DOHH2 (cell line): ENCODE measurements around the gene NSL1.

Source experiments
- H3F3A ChIP-seq: fragments of 200-600 bp; sonication (generic), shearing (Covaris generic); 2 replicates; pipeline ENCODE4 v1.6.0; 2016; ENCODE audit warnings: antibody characterized with exemption, mild to moderate bottlenecking; ENCODE audit not compliant: control insufficient read depth, insufficient read depth
- H3K27ac ChIP-seq: fragments of 200-600 bp; sonication (generic); 2 replicates; pipeline ENCODE4 v1.5.1; 2014; ENCODE audit warnings: low read depth, mild to moderate bottlenecking, low read length, moderate library complexity
- H3K27me3 ChIP-seq: fragments of 200-600 bp; sonication (generic); 2 replicates; pipeline ENCODE4 v1.6.1; 2014; ENCODE audit warnings: mild to moderate bottlenecking, low read length, mixed read lengths; ENCODE audit not compliant: control insufficient read depth
- H3K36me3 ChIP-seq: fragments of 200-600 bp; sonication (generic); 2 replicates; pipeline ENCODE4 v1.6.1; 2014; ENCODE audit warnings: mild to moderate bottlenecking, low read length, moderate library complexity, mixed read lengths; ENCODE audit not compliant: control insufficient read depth
- H3K4me1 ChIP-seq: fragments of 200-600 bp; sonication (generic); 2 replicates; pipeline ENCODE4 v1.6.1; 2014; ENCODE audit warnings: mild to moderate bottlenecking, low read length, mixed read lengths; ENCODE audit not compliant: control insufficient read depth
- H3K4me2 ChIP-seq: fragments of 200-600 bp; sonication (generic); 2 replicates; pipeline ENCODE4 v1.6.0; 2014; ENCODE audit warnings: mild to moderate bottlenecking, low read length, moderate library complexity
- H3K4me3 ChIP-seq: fragments of 200-600 bp; sonication (generic); 2 replicates; pipeline ENCODE4 v1.5.1; 2014; ENCODE audit warnings: mild to moderate bottlenecking, low read length, mixed read lengths
- H3K79me2 ChIP-seq: fragments of 200-600 bp; sonication (generic); 2 replicates; pipeline ENCODE4 v1.6.1; 2014; ENCODE audit warnings: mild to moderate bottlenecking, low read length, mixed read lengths; ENCODE audit not compliant: control insufficient read depth
- H3K9me2 ChIP-seq: fragments of 200-600 bp; sonication (generic); replicated peaks from 2 replicates; pipeline ENCODE4 v1.6.1; 2014; ENCODE audit warnings: mild to moderate bottlenecking, low read length, mixed read lengths; ENCODE audit not compliant: control insufficient read depth
- H3K9me3 ChIP-seq: fragments of 200-600 bp; sonication (generic); 2 replicates; pipeline ENCODE4 v1.6.1; 2014; ENCODE audit warnings: antibody characterized with exemption, low read length, mixed read lengths; ENCODE audit not compliant: control insufficient read depth, insufficient read depth
- H4K20me1 ChIP-seq: fragments of 200-600 bp; sonication (generic); 2 replicates; pipeline ENCODE4 v1.6.0; 2014; ENCODE audit warnings: low read depth, mild to moderate bottlenecking, antibody characterized with exemption, low read length, moderate library complexity; ENCODE audit not compliant: control insufficient read depth, insufficient read depth
- CTCF ChIP-seq: fragments of 200-600 bp; sonication (generic); IDR thresholded peaks from one replicate; pipeline ENCODE4 v1.5.1; 2014; ENCODE audit warnings: antibody characterized with exemption, mild to moderate bottlenecking, low read depth, low read length; ENCODE audit not compliant: poor library complexity, severe bottlenecking
- EZH2phosphoT487 ChIP-seq: fragments of 200-600 bp; sonication (generic); IDR thresholded peaks from 2 replicates; pipeline ENCODE4 v1.6.1; 2017; ENCODE audit warnings: borderline replicate concordance, mild to moderate bottlenecking, antibody characterized with exemption, low read length, moderate library complexity, mixed read lengths

The NSL1 gene

GRCh38 chr1:212814537-212815334 is 23.2 kb upstream of the NSL1 start:
- peaks cover 8% of the 10 kb centered on the region for H3F3A ChIP-seq
- no peaks in the 10 kb centered on the region for H4K20me1 ChIP-seq
- H3K4me3 ChIP-seq, result no peak overlapping the region
- TF ChIP-seq CTCF, result peak; percentile 55
- no peak for TF ChIP-seq EZH2phosphoT487
- H3K79me2 ChIP-seq, result no peaks in the 10 kb centered on the region
- no peak overlapping the region for H3K4me2 ChIP-seq
- peaks cover 7% of the 10 kb centered on the region for H3K4me1 ChIP-seq
- H3K36me3 ChIP-seq, result no peaks in the 10 kb centered on the region; the same call in none of the 2 replicates
- H3K27ac ChIP-seq, result no peak overlapping the region
- no peaks in the 10 kb centered on the region for H3K27me3 ChIP-seq
- no peaks in the 10 kb centered on the region for H3K9me2 ChIP-seq
- H3K9me3 ChIP-seq, result no peaks in the 10 kb centered on the region

GRCh38 chr1:212805767-212806166 is 14.2 kb upstream of the NSL1 start:
- H3K4me1 ChIP-seq, result no peaks in the 10 kb centered on the region
- no peaks in the 10 kb centered on the region for H3K9me2 ChIP-seq
- H4K20me1 ChIP-seq, result no peaks in the 10 kb centered on the region

GRCh38 chr1:212797681-212798080 is 6.1 kb upstream of the NSL1 start:
- H3K4me3 ChIP-seq, result no peak overlapping the region
- peaks cover 10% of the 10 kb centered on the region for H3K79me2 ChIP-seq
- no peak overlapping the region for H3K4me2 ChIP-seq
- TF ChIP-seq CTCF, result no peak
- TF ChIP-seq EZH2phosphoT487, result no peak
- H4K20me1 ChIP-seq, result no peaks in the 10 kb centered on the region
- H3K36me3 ChIP-seq, result peaks cover 57% of the 10 kb centered on the region
- H3K27ac ChIP-seq, result no peak overlapping the region
- peaks cover 56% of the 10 kb centered on the region for H3K4me1 ChIP-seq
- H3F3A ChIP-seq, result peaks cover 18% of the 10 kb centered on the region
- H3K27me3 ChIP-seq, result no peaks in the 10 kb centered on the region
- H3K9me3 ChIP-seq, result no peaks in the 10 kb centered on the region
- no peaks in the 10 kb centered on the region for H3K9me2 ChIP-seq

More at GRCh38 chr1:212805767-212806166, 14.2 kb upstream of the NSL1 start:
- Histone ChIP-seq H3K27ac (no peak overlapping the region), H3K79me2 (no peaks in the 10 kb centered on the region), H3K4me2 (no peak overlapping the region), H3K9me3 (no peaks in the 10 kb centered on the region), H3K36me3 (peaks cover 50% of the 10 kb centered on the region), H3K4me3 (no peak overlapping the region), H3F3A (no peaks in the 10 kb centered on the region), H3K27me3 (no peaks in the 10 kb centered on the region)
- TF ChIP-seq EZH2phosphoT487 (no peak), CTCF (no peak)
